Ishikawa (cell line): ENCODE results near the gene LRRC74B.

ENCODE experiments used
- CEBPB ChIP-seq: IDR thresholded peaks from 2 replicates; pipeline ENCODE4 v1.6.1; 2012
- CREB1 ChIP-seq: IDR thresholded peaks from 2 replicates; pipeline ENCODE4 v1.6.1; 2012; ENCODE audit warnings: low read depth
- EGR1 ChIP-seq: IDR thresholded peaks from 2 replicates; pipeline ENCODE4 v1.6.1; 2012
- EP300 ChIP-seq: IDR thresholded peaks from 2 replicates; pipeline ENCODE4 v1.6.1; 2012; ENCODE audit warnings: borderline replicate concordance
- FOXM1 ChIP-seq: IDR thresholded peaks from 2 replicates; pipeline ENCODE4 v1.6.1; 2012; ENCODE audit warnings: low read depth, borderline replicate concordance
- NFIC ChIP-seq: IDR thresholded peaks from 2 replicates; pipeline ENCODE4 v1.6.1; 2012
- RAD21 ChIP-seq: IDR thresholded peaks from 2 replicates; pipeline ENCODE4 v1.6.1; 2012; ENCODE audit warnings: low read depth
- REST ChIP-seq: IDR thresholded peaks from 2 replicates; pipeline ENCODE4 v1.6.1; 2012; ENCODE audit warnings: low read depth, mild to moderate bottlenecking
- TAF1 ChIP-seq: IDR thresholded peaks from 2 replicates; pipeline ENCODE4 v1.6.1; 2012; ENCODE audit warnings: low read depth, mild to moderate bottlenecking
- TCF12 ChIP-seq: IDR thresholded peaks from 2 replicates; pipeline ENCODE4 v1.6.1; 2012; ENCODE audit warnings: low read depth
- TEAD4 ChIP-seq: IDR thresholded peaks from 2 replicates; pipeline ENCODE4 v1.6.1; 2012
- USF1 ChIP-seq: IDR thresholded peaks from 2 replicates; pipeline ENCODE4 v1.6.1; 2012
- YY1 ChIP-seq: IDR thresholded peaks from 2 replicates; pipeline ENCODE4 v1.6.1; 2012; ENCODE audit warnings: low read depth
- ZBTB7A ChIP-seq: IDR thresholded peaks from 2 replicates; pipeline ENCODE4 v1.6.1; 2012; ENCODE audit warnings: low read depth
- TF ChIP-seq, protein P1 (sequence below): IDR thresholded peaks from 2 replicates; pipeline ENCODE4 v1.6.1; 2012

Gene LRRC74B

GRCh38 chr22:21032037-21032867 is 13.5 kb upstream of the LRRC74B start, which contains the start of gene SLC7A4:
SLC7A4 (minus strand) TSS chr22:21032561; CDS start chr22:21031812, 749 bp downstream.
- TF ChIP-seq EP300 (no peak), ZBTB7A (no peak), RAD21 (no peak), USF1 (no peak), TAF1 (no peak)

DNA sequence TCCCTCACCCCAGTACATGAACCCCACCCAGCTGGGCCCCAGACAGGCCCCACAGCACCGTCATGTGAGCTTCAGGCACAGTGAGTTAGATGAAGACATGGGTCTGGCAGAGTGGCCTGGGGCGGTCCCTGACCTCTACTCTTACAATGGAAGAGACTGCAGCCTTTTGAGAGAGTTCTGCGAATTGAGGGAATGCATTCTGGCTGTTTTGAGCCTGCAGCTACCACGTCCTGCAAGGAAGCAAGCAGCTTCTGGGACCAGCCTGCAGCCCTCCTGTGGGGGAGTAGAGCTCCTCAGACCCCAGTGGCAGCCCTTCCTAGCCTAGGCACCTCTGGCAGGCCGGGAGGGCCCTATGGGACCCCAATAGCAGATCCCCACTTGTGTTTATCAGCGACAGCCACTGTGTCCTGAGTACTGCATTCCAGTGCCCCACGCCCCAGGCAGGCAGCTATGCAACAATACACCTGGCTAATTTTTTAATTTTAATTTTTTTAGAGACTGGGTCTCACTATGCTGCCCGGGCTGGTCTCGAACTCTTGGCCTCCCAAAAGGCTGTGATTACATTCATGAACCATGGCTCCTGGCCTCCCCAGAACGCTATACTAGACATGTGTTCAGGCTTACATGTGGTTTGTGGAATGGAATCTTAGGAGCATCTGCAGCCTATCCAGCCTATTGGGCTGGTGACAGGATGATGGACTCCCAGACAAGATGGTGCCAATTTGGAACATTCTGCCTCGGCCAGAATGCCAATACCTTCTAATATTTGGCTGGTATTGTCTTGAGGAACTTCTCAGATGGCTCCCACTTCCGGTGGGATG is 12.7 kb upstream of the LRRC74B start:
- TF ChIP-seq, protein P1, sequence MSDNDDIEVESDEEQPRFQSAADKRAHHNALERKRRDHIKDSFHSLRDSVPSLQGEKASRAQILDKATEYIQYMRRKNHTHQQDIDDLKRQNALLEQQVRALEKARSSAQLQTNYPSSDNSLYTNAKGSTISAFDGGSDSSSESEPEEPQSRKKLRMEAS = no peak
- TF ChIP-seq CREB1 (no peak), REST (no peak), NFIC (no peak), FOXM1 (no peak)

GRCh38 chr22:21033895-21034294 is 11.9 kb upstream of the LRRC74B start:
- TF ChIP-seq CEBPB (no peak), TCF12 (no peak), USF1 (no peak), NFIC (no peak), YY1 (no peak), TAF1 (no peak), EP300 (no peak), RAD21 (no peak), REST (no peak), ZBTB7A (no peak), FOXM1 (no peak), EGR1 (no peak), CREB1 (no peak), TEAD4 (no peak)
- TF ChIP-seq, protein P1 = no peak

DNA sequence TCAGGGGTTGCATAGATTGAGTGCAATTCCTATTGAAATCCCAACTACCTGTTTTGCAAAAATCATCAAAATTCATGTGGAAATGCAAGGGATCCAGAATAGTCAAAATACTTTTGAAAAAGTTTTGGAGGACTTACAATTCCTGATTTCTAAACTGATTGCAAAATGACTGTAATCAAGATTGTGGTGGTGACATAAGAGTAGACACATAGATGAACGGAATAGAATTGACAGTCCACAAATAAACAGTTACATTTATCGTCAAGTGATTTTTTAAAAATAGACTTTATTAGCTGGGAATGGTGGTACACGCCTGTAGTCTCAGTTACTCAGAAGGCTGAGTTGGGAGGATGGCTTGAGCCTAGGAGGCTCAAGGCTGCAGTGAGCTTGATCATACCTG is 10.8 kb upstream of the LRRC74B start:
- TF ChIP-seq RAD21 = no peak
- no peak for TF ChIP-seq USF1
- no peak for TF ChIP-seq EGR1
- no peak for TF ChIP-seq REST
- no peak for TF ChIP-seq TAF1
- TF ChIP-seq EP300 = no peak
- TF ChIP-seq, protein P1 = no peak
- TF ChIP-seq TEAD4 = no peak
- no peak for TF ChIP-seq CREB1
- TF ChIP-seq NFIC = no peak
- no peak for TF ChIP-seq ZBTB7A
- TF ChIP-seq CEBPB = no peak
- no peak for TF ChIP-seq FOXM1
- no peak for TF ChIP-seq YY1
- TF ChIP-seq TCF12 = no peak
